GM18507 (cell line): ENCODE measurements around the gene RUSC1.
A peak's percentile ranks its signal among the peaks of the same experiment; 100 is the strongest.

Experiments
- DNase-seq: peaks from one replicate; pipeline ENCODE4 v3.0.0; 2011; ENCODE audit warnings: low read depth; ENCODE audit not compliant: insufficient read length; ENCODE audit errors: extremely low spot score
- FAIRE-seq: peaks from 2 replicates; lab custom pipeline; 2011; peaks lifted over from hg19 to GRCh38; lab: Jason Lieb, UNC

RUSC1 gene

GRCh38 chr1:155293086-155293749, 27.5 kb upstream of the RUSC1 start:
- DNase-seq = no peak
- FAIRE-seq = no peak

- FAIRE-seq (no peak), DNase-seq (no peak)
These were observed 26.0 kb upstream of the RUSC1 start for GRCh38 chr1:155294520-155295182.

GRCh38 chr1:155295183-155295941, 25.3 kb upstream of the RUSC1 start:
- DNase-seq = no peak
- no peak for FAIRE-seq

GRCh38 chr1:155295942-155296267, 24.8 kb upstream of the RUSC1 start:
- DNase-seq (no peak), FAIRE-seq (no peak)

GRCh38 chr1:155296661-155297060, 24.0 kb upstream of the RUSC1 start:
- DNase-seq (no peak), FAIRE-seq (no peak)

- FAIRE-seq = peak; percentile 12
These were observed 23.3 kb upstream of the RUSC1 start for GRCh38 chr1:155297384-155297783.

GRCh38 chr1:155300024-155300423, 20.7 kb upstream of the RUSC1 start:
- DNase-seq (no peak), FAIRE-seq (no peak)

More at GRCh38 chr1:155297384-155297783, 23.3 kb upstream of the RUSC1 start:
- DNase-seq = no peak

GRCh38 chr1:155300553-155301329, 20.0 kb upstream of the RUSC1 start:
- no peak for FAIRE-seq
- DNase-seq = no peak

GRCh38 chr1:155301342-155301841, 19.3 kb upstream of the RUSC1 start, which contains the start of gene PKLR:
TSS of gene PKLR (minus strand) at chr1:155301438. CDS start at chr1:155301395, 43 bp downstream.
- FAIRE-seq = no peak

GRCh38 chr1:155304558-155305063, 16.1 kb upstream of the RUSC1 start:
- DNase-seq = peak; percentile 42
- peak; percentile 88 for FAIRE-seq

More at GRCh38 chr1:155301342-155301841, 19.3 kb upstream of the RUSC1 start, which contains the start of gene PKLR:
- no peak for DNase-seq

GRCh38 chr1:155305881-155306391, 14.8 kb upstream of the RUSC1 start:
- no peak for DNase-seq
- no peak for FAIRE-seq

GRCh38 chr1:155307247-155307740, 13.4 kb upstream of the RUSC1 start:
- FAIRE-seq (no peak), DNase-seq (no peak)

GRCh38 chr1:155308493-155309422, 11.9 kb upstream of the RUSC1 start, which contains the start of gene FDPS:
TSS of gene FDPS (plus strand) at chr1:155308866. CDS start at chr1:155309790, 924 bp downstream.
- peak; percentile 92 for DNase-seq
- peak; percentile 98 for FAIRE-seq

GRCh38 chr1:155309423-155310021, 11.2 kb upstream of the RUSC1 start:
- DNase-seq = no peak

GRCh38 chr1:155313261-155313660, 7.4 kb upstream of the RUSC1 start:
- no peak for FAIRE-seq

More at GRCh38 chr1:155309423-155310021, 11.2 kb upstream of the RUSC1 start:
- no peak for FAIRE-seq

GRCh38 chr1:155316922-155317321, 3.8 kb upstream of the RUSC1 start:
- FAIRE-seq (no peak), DNase-seq (no peak)

More at GRCh38 chr1:155313261-155313660, 7.4 kb upstream of the RUSC1 start:
- DNase-seq = no peak

GRCh38 chr1:155318082-155318481, 2.6 kb upstream of the RUSC1 start:
- DNase-seq = no peak
- FAIRE-seq = no peak
